Keratinocyte (primary cell): Measurements from ENCODE around the gene SSBP1. TPM values are rescaled to one million over a fixed set of nuclear protein-coding genes. Genes with fewer than 3 reads are reported as not detected.

ENCODE experiments used
- DNase-seq: peaks from one replicate; pipeline ENCODE4 v3.0.0-alpha.2; 2011; ENCODE audit warnings: low read depth, missing footprints, low spot score
- FAIRE-seq: peaks from 2 replicates; lab custom pipeline; 2011; peaks lifted over from hg19 to GRCh38; lab: Jason Lieb, UNC
- H2AFZ ChIP-seq: 2 replicates; pipeline ENCODE4 v1.6.0; 2012; ENCODE audit warnings: low read length, control low read depth, inconsistent platforms; ENCODE audit not compliant: control insufficient read depth
- H3K27ac ChIP-seq: 2 replicates; pipeline ENCODE4 v1.5.1; 2011; ENCODE audit warnings: low read length; ENCODE audit not compliant: control insufficient read depth, insufficient read depth
- H3K27me3 ChIP-seq: 3 replicates; pipeline ENCODE4 v1.6.0; 2011; ENCODE audit warnings: low read length; ENCODE audit not compliant: control insufficient read depth, insufficient read depth; ENCODE audit errors: extremely low read depth
- H3K36me3 ChIP-seq, 2 experiments: 2 replicates in 1 of 2; 3 replicates in 1 of 2; pipeline ENCODE4 v1.5.1; 2011; ENCODE audit warnings: low read length in 2 of 2, mild to moderate bottlenecking in 1 of 2; ENCODE audit not compliant: control insufficient read depth in 2 of 2, insufficient read depth in 2 of 2; ENCODE audit errors: extremely low read depth in 1 of 2
- H3K4me1 ChIP-seq: 3 replicates; pipeline ENCODE4 v1.5.1; 2011; ENCODE audit warnings: low read length; ENCODE audit not compliant: control insufficient read depth, insufficient read depth; ENCODE audit errors: extremely low read depth
- H3K4me2 ChIP-seq: 3 replicates; pipeline ENCODE4 v1.6.0; 2011; ENCODE audit warnings: low read depth, low read length; ENCODE audit not compliant: control insufficient read depth, insufficient read depth; ENCODE audit errors: extremely low read depth
- H3K4me3 ChIP-seq, 3 experiments: fragments of 200-600 bp in 1 of 3; sonication (generic) in 1 of 3; 2 replicates in 2 of 3; 3 replicates in 1 of 3; pipeline ENCODE4 v1.5.1; 2011 to 2016; ENCODE audit warnings: low read length in 3 of 3, mild to moderate bottlenecking in 3 of 3, control low read depth in 2 of 3, inconsistent platforms in 1 of 3, low read depth in 1 of 3, mixed read lengths in 1 of 3, mixed run types in 1 of 3, moderate library complexity in 1 of 3; ENCODE audit not compliant: control insufficient read depth in 2 of 3, insufficient read depth in 2 of 3; ENCODE audit errors: extremely low read depth in 1 of 3
- H3K79me2 ChIP-seq: 2 replicates; pipeline ENCODE4 v1.6.0; 2012; ENCODE audit warnings: low read length; ENCODE audit not compliant: control insufficient read depth, insufficient read depth
- H3K9ac ChIP-seq: 3 replicates; pipeline ENCODE4 v1.6.0; 2011; ENCODE audit warnings: low read length; ENCODE audit not compliant: control insufficient read depth, insufficient read depth; ENCODE audit errors: extremely low read depth
- H3K9me1 ChIP-seq: 3 replicates; pipeline ENCODE4 v1.6.0; 2011; ENCODE audit warnings: low read length; ENCODE audit not compliant: control insufficient read depth, insufficient read depth; ENCODE audit errors: extremely low read depth
- H3K9me3 ChIP-seq: 2 replicates; pipeline ENCODE4 v1.5.1; 2012; ENCODE audit warnings: low read depth, low read length; ENCODE audit not compliant: control insufficient read depth
- H4K20me1 ChIP-seq: 3 replicates; pipeline ENCODE4 v1.6.0; 2011; ENCODE audit warnings: low read length; ENCODE audit not compliant: control insufficient read depth, insufficient read depth; ENCODE audit errors: extremely low read depth
- CTCF ChIP-seq, 3 experiments: IDR thresholded peaks in 1 of 3; conservative IDR thresholded peaks in 1 of 3; optimal IDR thresholded peaks in 1 of 3; 2 replicates in 2 of 3; 3 replicates in 1 of 3; pipeline versions ENCODE3 to v1.5.1; 2011; ENCODE audit warnings: low read length in 3 of 3, mild to moderate bottlenecking in 3 of 3, moderate library complexity in 2 of 3, control low read depth in 1 of 3, inconsistent platforms in 1 of 3; ENCODE audit not compliant: insufficient read depth in 2 of 3; ENCODE audit errors: extremely low read depth in 1 of 3
- EZH2 ChIP-seq: IDR thresholded peaks from one replicate; pipeline ENCODE4 v1.6.1; 2012; ENCODE audit warnings: inconsistent platforms, mild to moderate bottlenecking, low read length, moderate library complexity
- dilution Hi-C: fragments of 300-500 bp; cut with MboI; formaldehyde crosslinking; loops from one replicate; pipeline ENCODE4 v1.7.0; 2020; ENCODE audit warnings: low sequenced_read_pairs; ENCODE audit not compliant: extremely low pct_ligation_motif_present
- polyA plus RNA-seq, 5 experiments: library from polyadenylated mRNA; depleted of rRNA in 3 of 5; stranded (reverse) in 3 of 5; stranded (forward) in 1 of 5; unstranded in 1 of 5; fragments of >200 nt; gene quantifications; 1 replicate in 1 of 5; 2 replicates in 3 of 5; 3 replicates in 1 of 5; pipeline versions ENCODE4 v1.2.1 to v1.2.3, GENCODE V29; 2011 to 2012; ENCODE audit warnings: missing spikeins in 2 of 5, low read depth in 1 of 5, low replicate concordance in 1 of 5

The SSBP1 gene
- polyA plus RNA-seq, 1 donor (not counting 4 experiments of a cell fraction or from before 2014, with no cell fraction given) = 244 TPM

DNA sequence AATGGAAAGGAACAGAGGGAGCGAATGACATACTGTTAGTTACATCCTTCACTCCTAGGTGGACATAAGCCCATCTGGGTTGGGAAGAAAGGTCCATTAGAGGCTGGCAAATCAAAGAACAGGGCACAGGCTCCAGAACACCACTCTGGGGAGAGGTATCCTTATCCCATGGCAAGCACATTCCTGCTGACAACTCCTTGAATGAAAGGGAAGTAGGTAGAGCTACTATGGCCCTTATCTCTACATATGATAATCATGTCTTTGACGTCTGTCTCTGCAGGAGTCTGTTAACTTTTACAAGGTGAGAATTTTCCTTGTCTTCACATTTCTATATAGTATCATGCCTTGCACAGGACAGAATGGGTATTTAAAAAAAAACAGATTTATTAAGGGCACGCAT, 46.6 kb upstream of the SSBP1 start:
- no peak overlapping the region for H3K9ac ChIP-seq
- no peaks in the 10 kb centered on the region for H3K9me1 ChIP-seq
- H3K27me3 ChIP-seq = no peaks in the 10 kb centered on the region
- dilution Hi-C loops = no loop called here
- no peaks in the 10 kb centered on the region for H4K20me1 ChIP-seq
- no peak overlapping the region for H3K27ac ChIP-seq
- DNase-seq (no peak), FAIRE-seq (no peak)
- H3K9me3 ChIP-seq = no peaks in the 10 kb centered on the region
- no peak overlapping the region for H3K4me3 ChIP-seq
- TF ChIP-seq CTCF (optimal IDR thresholded peaks at IDR 0.05 in 1 of 3, IDR thresholded peaks at IDR 0.05 in 1 of 3, conservative IDR thresholded peaks at IDR 0.05 in 1 of 3; ENCODE audit: extremely low read depth in 1 of 3, insufficient read depth in 2 of 3, low read length in 3 of 3) (no peak), EZH2 (no peak)
- H3K4me1 ChIP-seq = no peaks in the 10 kb centered on the region
- H3K4me2 ChIP-seq = no peak overlapping the region
- H2AFZ ChIP-seq = no peak overlapping the region
- no peaks in the 10 kb centered on the region for H3K79me2 ChIP-seq
- H3K36me3 ChIP-seq = no peaks in the 10 kb centered on the region

GRCh38 chr7:141691961-141692360, 46.2 kb upstream of the SSBP1 start:
- H3K9me1 ChIP-seq = no peaks in the 10 kb centered on the region
- no peaks in the 10 kb centered on the region for H3K27me3 ChIP-seq
- H2AFZ ChIP-seq = no peak overlapping the region
- DNase-seq (no peak), FAIRE-seq (no peak)
- H3K36me3 ChIP-seq = no peaks in the 10 kb centered on the region
- H3K27ac ChIP-seq = no peak overlapping the region
- no peak overlapping the region for H3K9ac ChIP-seq
- H3K4me1 ChIP-seq = no peaks in the 10 kb centered on the region
- H4K20me1 ChIP-seq = no peaks in the 10 kb centered on the region
- H3K4me2 ChIP-seq = no peak overlapping the region
- no peak for TF ChIP-seq EZH2
- H3K9me3 ChIP-seq = no peaks in the 10 kb centered on the region
- no peak overlapping the region for H3K4me3 ChIP-seq
- no peaks in the 10 kb centered on the region for H3K79me2 ChIP-seq
- dilution Hi-C loops = no loop called here

DNA sequence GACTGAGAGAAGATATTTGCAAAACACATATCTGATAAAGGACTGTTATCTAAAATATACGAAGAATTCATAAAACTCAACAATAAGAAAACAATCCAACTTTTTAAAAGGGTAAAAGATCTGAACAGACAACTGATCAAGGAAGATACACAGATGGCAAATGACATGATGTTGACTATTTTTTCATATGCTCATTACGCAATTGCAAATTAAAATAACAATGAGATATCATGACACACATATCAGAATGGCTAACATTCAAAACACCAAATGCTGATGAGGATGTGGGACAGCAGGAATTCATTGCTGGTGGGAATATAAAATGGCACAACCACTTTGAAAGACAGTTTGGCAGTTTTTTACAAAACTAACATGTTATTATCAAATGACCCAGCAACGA, 45.1 kb upstream of the SSBP1 start:
- no peak for FAIRE-seq
- Histone ChIP-seq H3K4me2 (no peak overlapping the region), H3K79me2 (no peaks in the 10 kb centered on the region), H2AFZ (no peak overlapping the region), H3K4me3 (no peak overlapping the region), H3K27ac (no peak overlapping the region), H4K20me1 (no peaks in the 10 kb centered on the region), H3K27me3 (no peaks in the 10 kb centered on the region), H3K4me1 (peaks cover 4% of the 10 kb centered on the region), H3K36me3 (no peaks in the 10 kb centered on the region), H3K9me3 (no peaks in the 10 kb centered on the region), H3K9ac (no peak overlapping the region), H3K9me1 (no peaks in the 10 kb centered on the region)
- TF ChIP-seq EZH2 (no peak), CTCF (optimal IDR thresholded peaks at IDR 0.05 in 1 of 3, IDR thresholded peaks at IDR 0.05 in 1 of 3, conservative IDR thresholded peaks at IDR 0.05 in 1 of 3; ENCODE audit: extremely low read depth in 1 of 3, insufficient read depth in 2 of 3, low read length in 3 of 3) (no peak)
- dilution Hi-C loops = no loop called here
- no peak for DNase-seq
